Neural progenitor cell (in vitro differentiated cells): ENCODE measurements around the gene FLVCR2. TPM values are rescaled to one million over a fixed set of nuclear protein-coding genes. Genes with fewer than 3 reads are reported as not detected.

Experiments used
- DNase-seq: peaks from one replicate; pipeline ENCODE4 v3.0.0-alpha.2; 2016; ENCODE audit warnings: low spot score
- H2AFZ ChIP-seq: fragments of 200-600 bp; sonication (generic); replicated peaks from 2 replicates; pipeline ENCODE4 v1.6.1; 2016; ENCODE audit warnings: antibody characterized with exemption
- H3F3A ChIP-seq: fragments of 200-600 bp; sonication (generic); 2 replicates; pipeline ENCODE4 v1.6.1; 2016; ENCODE audit warnings: antibody characterized with exemption, low read depth
- H3K27ac ChIP-seq: fragments of 200-600 bp; sonication (generic); 2 replicates; pipeline ENCODE4 v1.5.1; 2016; ENCODE audit warnings: mild to moderate bottlenecking
- H3K27me3 ChIP-seq: fragments of 200-600 bp; sonication (generic); 2 replicates; pipeline ENCODE4 v1.6.1; 2016; ENCODE audit warnings: mild to moderate bottlenecking, moderate library complexity
- H3K36me3 ChIP-seq: fragments of 200-600 bp; sonication (generic); 2 replicates; pipeline ENCODE4 v1.5.1; 2016
- H3K4me1 ChIP-seq: fragments of 200-600 bp; sonication (generic); 2 replicates; pipeline ENCODE4 v1.6.1; 2016; ENCODE audit warnings: mixed run types
- H3K4me2 ChIP-seq: fragments of 200-600 bp; sonication (generic); 2 replicates; pipeline ENCODE4 v1.6.1; 2016
- H3K4me3 ChIP-seq: fragments of 200-600 bp; sonication (generic); 2 replicates; pipeline ENCODE4 v1.5.1; 2016
- H3K79me2 ChIP-seq: fragments of 200-600 bp; sonication (generic); 2 replicates; pipeline ENCODE4 v1.6.1; 2016; ENCODE audit warnings: low read depth
- H3K9ac ChIP-seq: fragments of 200-600 bp; sonication (generic); 2 replicates; pipeline ENCODE4 v1.6.1; 2016
- H3K9me3 ChIP-seq: fragments of 200-600 bp; sonication (generic); 2 replicates; pipeline ENCODE4 v1.5.1; 2016; ENCODE audit warnings: low read depth
- H4K20me1 ChIP-seq: fragments of 200-600 bp; sonication (generic); 2 replicates; pipeline ENCODE4 v1.6.1; 2016; ENCODE audit warnings: low read depth
- H3K27ac Mint-ChIP-seq: 3 replicates; pipeline ENCODE4 v1.8.0; 2021; ENCODE audit warnings: mixed read lengths
- H3K27me3 Mint-ChIP-seq: 2 replicates; pipeline ENCODE4 v1.8.0; 2022; ENCODE audit warnings: low read depth, mild to moderate bottlenecking, inconsistent platforms, moderate library complexity, mixed read lengths; ENCODE audit not compliant: insufficient read depth
- H3K36me3 Mint-ChIP-seq: 3 replicates; pipeline ENCODE4 v1.8.0; 2021; ENCODE audit warnings: mixed read lengths
- H3K4me1 Mint-ChIP-seq: 3 replicates; pipeline ENCODE4 v1.8.0; 2021; ENCODE audit warnings: mixed read lengths
- H3K4me3 Mint-ChIP-seq: 3 replicates; pipeline ENCODE4 v1.8.0; 2021; ENCODE audit warnings: mild to moderate bottlenecking, moderate library complexity, mixed read lengths
- H3K9me3 Mint-ChIP-seq: 3 replicates; pipeline ENCODE4 v1.8.0; 2020; ENCODE audit warnings: mixed read lengths
- CTCF ChIP-seq: fragments of 200-600 bp; sonication (generic); IDR thresholded peaks from 2 replicates; pipeline ENCODE4 v1.5.1; 2017; ENCODE audit warnings: antibody characterized with exemption, mild to moderate bottlenecking
- EZH2 ChIP-seq: fragments of 200-600 bp; sonication (generic); IDR thresholded peaks from 2 replicates; pipeline ENCODE4 v1.6.1; 2017; ENCODE audit warnings: antibody characterized with exemption, mild to moderate bottlenecking, moderate library complexity
- EZH2phosphoT487 ChIP-seq: fragments of 200-600 bp; sonication (generic); IDR thresholded peaks from 2 replicates; pipeline ENCODE4 v1.6.1; 2017; ENCODE audit warnings: antibody characterized with exemption
- total RNA-seq: library from RNA; depleted of rRNA; stranded (reverse); fragments of >200 nt; gene quantifications from 2 replicates; pipeline ENCODE4 v1.2.3, GENCODE V29; 2015; ENCODE audit warnings: low replicate concordance

The FLVCR2 gene
- total RNA-seq, 1 donor from 2014 or later = 1.7 TPM

- Histone ChIP-seq H3K4me2 (no peak overlapping the region), H3K9me3 (no peaks in the 10 kb centered on the region), H3K9ac (no peak overlapping the region), H3K27me3 (no peaks in the 10 kb centered on the region), H3K4me1 (no peaks in the 10 kb centered on the region), H3F3A (no peaks in the 10 kb centered on the region), H3K27ac (no peak overlapping the region), H3K36me3 (no peaks in the 10 kb centered on the region), H4K20me1 (no peaks in the 10 kb centered on the region), H3K79me2 (no peaks in the 10 kb centered on the region), H2AFZ (no peak overlapping the region), H3K4me3 (no peak overlapping the region)
- peaks cover 2% of the 10 kb centered on the region for H3K9me3 Mint-ChIP-seq
- H3K27ac Mint-ChIP-seq = no peak overlapping the region
- H3K4me1 Mint-ChIP-seq = peaks cover 6% of the 10 kb centered on the region
- H3K27me3 Mint-ChIP-seq = peaks cover 20% of the 10 kb centered on the region
- H3K4me3 Mint-ChIP-seq = peak overlapping the region; percentile 5
- DNase-seq = no peak
- no peak for TF ChIP-seq EZH2
- TF ChIP-seq CTCF = no peak
- no peak for TF ChIP-seq EZH2phosphoT487
- H3K36me3 Mint-ChIP-seq = no peaks in the 10 kb centered on the region
These were observed 12.1 kb upstream of the FLVCR2 start for GRCh38 chr14:75566321-75566720.

- H3K36me3 ChIP-seq = no peaks in the 10 kb centered on the region
- no peaks in the 10 kb centered on the region for H3K4me1 ChIP-seq
- no peak for DNase-seq
- H3K27me3 ChIP-seq = no peaks in the 10 kb centered on the region
- Mint-ChIP-seq H3K27me3 (peaks cover 18% of the 10 kb centered on the region), H3K4me3 (peak overlapping the region; percentile 5), H3K27ac (peak overlapping the region; percentile 14), H3K9me3 (peaks cover 2% of the 10 kb centered on the region), H3K36me3 (no peaks in the 10 kb centered on the region), H3K4me1 (peaks cover 6% of the 10 kb centered on the region)
- no peak overlapping the region for H2AFZ ChIP-seq
- no peaks in the 10 kb centered on the region for H3F3A ChIP-seq
- H3K9ac ChIP-seq = no peak overlapping the region
- H3K79me2 ChIP-seq = no peaks in the 10 kb centered on the region
- no peaks in the 10 kb centered on the region for H4K20me1 ChIP-seq
- no peak overlapping the region for H3K4me3 ChIP-seq
- H3K9me3 ChIP-seq = no peaks in the 10 kb centered on the region
- H3K27ac ChIP-seq = no peak overlapping the region
- TF ChIP-seq CTCF = no peak
- no peak for TF ChIP-seq EZH2
- TF ChIP-seq EZH2phosphoT487 = no peak
- H3K4me2 ChIP-seq = no peak overlapping the region
These were observed 11.7 kb upstream of the FLVCR2 start for GRCh38 chr14:75566752-75567151.

- Histone ChIP-seq H3K4me3 (no peak overlapping the region), H3K4me1 (no peaks in the 10 kb centered on the region), H3K36me3 (no peaks in the 10 kb centered on the region), H3K27me3 (no peaks in the 10 kb centered on the region), H3K27ac (no peak overlapping the region), H2AFZ (no peak overlapping the region), H3F3A (no peaks in the 10 kb centered on the region), H3K4me2 (no peak overlapping the region), H3K9me3 (no peaks in the 10 kb centered on the region), H4K20me1 (no peaks in the 10 kb centered on the region), H3K79me2 (no peaks in the 10 kb centered on the region), H3K9ac (no peak overlapping the region)
- TF ChIP-seq CTCF = no peak
- no peak for TF ChIP-seq EZH2
- TF ChIP-seq EZH2phosphoT487 = no peak
- Mint-ChIP-seq H3K27me3 (peaks cover 15% of the 10 kb centered on the region), H3K9me3 (no peaks in the 10 kb centered on the region), H3K27ac (no peak overlapping the region), H3K36me3 (no peaks in the 10 kb centered on the region), H3K4me1 (peaks cover 6% of the 10 kb centered on the region), H3K4me3 (no peak overlapping the region)
- DNase-seq = no peak
These were observed 10.3 kb upstream of the FLVCR2 start for GRCh38 chr14:75568140-75568539.
